Measurements from ENCODE around the gene OCIAD2.

DNA sequence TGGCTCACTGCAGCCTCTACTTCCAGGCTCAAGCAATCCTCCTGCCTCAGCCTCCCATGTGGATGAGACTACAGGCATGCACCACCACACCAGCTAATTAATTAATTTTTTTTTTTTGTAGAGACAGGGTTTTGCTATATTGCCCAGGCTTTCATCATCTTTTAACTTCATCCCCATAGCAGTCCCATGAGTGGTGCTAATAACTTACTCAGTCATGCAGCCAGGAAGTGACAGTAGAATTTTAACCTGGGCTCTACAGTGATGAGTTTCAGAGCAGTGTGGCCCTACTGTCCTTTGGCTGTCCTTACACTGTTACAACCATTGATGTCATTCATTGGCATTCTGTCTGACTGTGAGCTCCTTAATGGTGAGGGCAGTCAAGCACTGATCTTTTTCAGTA, 3.9 kb upstream of the OCIAD2 start:
- TF ChIP-seq CTCF (IDR thresholded peaks at IDR 0.05; ENCODE audit: insufficient read depth, low read length, poor library complexity, severe bottlenecking) = no peak
- no peak for TF ChIP-seq EZH2phosphoT487 (conservative IDR thresholded peaks at IDR 0.05; ENCODE audit: low read length)

Measured in SU-DHL-6 (cell line).